ENCODE results near the gene PLXNA4.

PLXNA4 gene

GRCh38 chr7:132202541-132202940, 373.7 kb downstream of the PLXNA4 start:
- H3K4me2 ChIP-seq (ENCODE audit: low read length), result no peak overlapping the region
- no peak overlapping the region for H2AFZ ChIP-seq (ENCODE audit: low read depth, low read length)
- H3K4me3 ChIP-seq (ENCODE audit: low read length), result no peak overlapping the region
- no peaks in the 10 kb centered on the region for H3K36me3 ChIP-seq (replicated peaks; ENCODE audit: low read depth, low read length)
- no peaks in the 10 kb centered on the region for H3K79me2 ChIP-seq (ENCODE audit: low read length)
- no peak overlapping the region for H3K27ac ChIP-seq (ENCODE audit: low read length)
- no peaks in the 10 kb centered on the region for H4K20me1 ChIP-seq (ENCODE audit: insufficient read depth, low read length)
- H3K27me3 ChIP-seq (ENCODE audit: low read depth, low read length), result peaks cover 15% of the 10 kb centered on the region; the same call in 1 of the 2 replicates
- no peaks in the 10 kb centered on the region for H3K4me1 ChIP-seq (ENCODE audit: low read length)
- no peak overlapping the region for H3K9ac ChIP-seq (ENCODE audit: low read length)
- H3K9me3 ChIP-seq (ENCODE audit: insufficient read depth, low read length), result no peaks in the 10 kb centered on the region
- no peak for TF ChIP-seq CTCF (IDR thresholded peaks at IDR 0.05; ENCODE audit: low read depth, low read length)
- TF ChIP-seq EZH2phosphoT487 (IDR thresholded peaks at IDR 0.05; ENCODE audit: low read depth), result no peak

GRCh38 chr7:132200141-132200540, 376.1 kb downstream of the PLXNA4 start:
- no peaks in the 10 kb centered on the region for H4K20me1 ChIP-seq (ENCODE audit: insufficient read depth, low read length)
- H3K4me1 ChIP-seq (ENCODE audit: low read length), result no peaks in the 10 kb centered on the region
- H3K4me2 ChIP-seq (ENCODE audit: low read length), result no peak overlapping the region
- H3K27ac ChIP-seq (ENCODE audit: low read length), result no peak overlapping the region
- H3K27me3 ChIP-seq (ENCODE audit: low read depth, low read length), result peaks cover 25% of the 10 kb centered on the region; the same call in 1 of the 2 replicates
- no peaks in the 10 kb centered on the region for H3K36me3 ChIP-seq (replicated peaks; ENCODE audit: low read depth, low read length)
- no peak overlapping the region for H2AFZ ChIP-seq (ENCODE audit: low read depth, low read length)
- H3K79me2 ChIP-seq (ENCODE audit: low read length), result no peaks in the 10 kb centered on the region
- no peak for TF ChIP-seq EZH2phosphoT487 (IDR thresholded peaks at IDR 0.05; ENCODE audit: low read depth)
- TF ChIP-seq CTCF (IDR thresholded peaks at IDR 0.05; ENCODE audit: low read depth, low read length), result no peak
- H3K9ac ChIP-seq (ENCODE audit: low read length), result no peak overlapping the region
- H3K4me3 ChIP-seq (ENCODE audit: low read length), result no peak overlapping the region
- no peaks in the 10 kb centered on the region for H3K9me3 ChIP-seq (ENCODE audit: insufficient read depth, low read length)

GRCh38 chr7:132199626-132200025, 376.6 kb downstream of the PLXNA4 start:
- no peak overlapping the region for H3K27ac ChIP-seq (ENCODE audit: low read length)
- H2AFZ ChIP-seq (ENCODE audit: low read depth, low read length), result no peak overlapping the region
- H3K9ac ChIP-seq (ENCODE audit: low read length), result no peak overlapping the region
- no peaks in the 10 kb centered on the region for H4K20me1 ChIP-seq (ENCODE audit: insufficient read depth, low read length)
- no peaks in the 10 kb centered on the region for H3K79me2 ChIP-seq (ENCODE audit: low read length)
- H3K4me1 ChIP-seq (ENCODE audit: low read length), result no peaks in the 10 kb centered on the region
- TF ChIP-seq CTCF (IDR thresholded peaks at IDR 0.05; ENCODE audit: low read depth, low read length) (no peak), EZH2phosphoT487 (IDR thresholded peaks at IDR 0.05; ENCODE audit: low read depth) (no peak)
- peaks cover 27% of the 10 kb centered on the region; the same call in 1 of the 2 replicates for H3K27me3 ChIP-seq (ENCODE audit: low read depth, low read length)
- H3K4me2 ChIP-seq (ENCODE audit: low read length), result no peak overlapping the region
- H3K9me3 ChIP-seq (ENCODE audit: insufficient read depth, low read length), result no peaks in the 10 kb centered on the region
- H3K36me3 ChIP-seq (replicated peaks; ENCODE audit: low read depth, low read length), result no peaks in the 10 kb centered on the region
- H3K4me3 ChIP-seq (ENCODE audit: low read length), result no peak overlapping the region

- Histone ChIP-seq H2AFZ (ENCODE audit: low read depth, low read length) (no peak overlapping the region), H3K4me1 (ENCODE audit: low read length) (no peaks in the 10 kb centered on the region), H3K79me2 (ENCODE audit: low read length) (no peaks in the 10 kb centered on the region), H4K20me1 (ENCODE audit: insufficient read depth, low read length) (no peaks in the 10 kb centered on the region), H3K36me3 (replicated peaks; ENCODE audit: low read depth, low read length) (no peaks in the 10 kb centered on the region), H3K4me2 (ENCODE audit: low read length) (no peak overlapping the region), H3K4me3 (ENCODE audit: low read length) (no peak overlapping the region), H3K27me3 (ENCODE audit: low read depth, low read length) (peaks cover 27% of the 10 kb centered on the region), H3K9ac (ENCODE audit: low read length) (no peak overlapping the region), H3K9me3 (ENCODE audit: insufficient read depth, low read length) (no peaks in the 10 kb centered on the region), H3K27ac (ENCODE audit: low read length) (no peak overlapping the region)
- TF ChIP-seq CTCF (IDR thresholded peaks at IDR 0.05; ENCODE audit: low read depth, low read length) (no peak), EZH2phosphoT487 (IDR thresholded peaks at IDR 0.05; ENCODE audit: low read depth) (no peak)
Measured at GRCh38 chr7:132197772-132198171, 378.5 kb downstream of the PLXNA4 start.
